Mammary epithelial cell (primary cell): ENCODE measurements around the gene KCNH5.

Experiments
- CTCF ChIP-seq, 2 donors: IDR thresholded peaks in 1 of 2; conservative IDR thresholded peaks in 1 of 2; 2 replicates each; pipeline ENCODE4 v1.5.1; 2011 to 2012; ENCODE audit warnings: inconsistent platforms in 2 of 2, low read length in 2 of 2, mild to moderate bottlenecking in 2 of 2, control low read depth in 1 of 2, low read depth in 1 of 2; ENCODE audit not compliant: insufficient read depth in 1 of 2; ENCODE audit errors: extremely low read depth in 1 of 2
- EZH2 ChIP-seq: IDR thresholded peaks from 2 replicates; pipeline ENCODE4 v1.6.1; 2012; ENCODE audit warnings: low read length, inconsistent platforms, borderline replicate concordance

- TF ChIP-seq CTCF (conservative IDR thresholded peaks at IDR 0.05 in 1 of 2, IDR thresholded peaks at IDR 0.05 in 1 of 2; ENCODE audit: extremely low read depth in 1 of 2, insufficient read depth in 1 of 2, low read depth in 1 of 2, low read length in 2 of 2) (no peak), EZH2 (no peak)
These were observed 351.2 kb downstream of the KCNH5 start for GRCh38 chr14:62694075-62694474.
